HG02870 (cell line): ENCODE data around the gene PTP4A1.

Source experiments
- ATAC-seq: cut with Tn5 transposase; IDR thresholded peaks from one replicate; pipeline ENCODE4 v1.9.1; 2021; ENCODE audit warnings: mild to moderate bottlenecking, moderate library complexity; ENCODE audit not compliant: unreplicated experiment

PTP4A1 gene

DNA sequence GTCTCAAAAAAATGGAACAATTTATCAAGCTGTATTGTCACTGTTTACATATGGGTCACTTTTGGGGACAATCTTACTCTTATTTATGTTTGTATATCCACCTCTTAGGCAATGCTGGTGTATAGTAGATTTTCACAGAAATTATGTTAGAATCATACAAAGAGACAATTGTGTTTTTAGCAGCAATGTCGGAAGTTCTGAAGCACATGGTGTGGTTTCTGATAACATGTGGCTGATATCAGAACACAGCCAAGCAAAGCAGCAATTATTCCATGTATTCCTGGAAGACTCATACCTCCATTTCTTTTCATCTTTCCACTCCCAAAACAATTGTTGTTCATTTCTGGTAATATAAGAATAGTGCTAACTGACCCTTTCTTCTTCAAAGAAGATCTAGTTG is 17.5 kb upstream of the PTP4A1 start:
- ATAC-seq, result no peak

DNA sequence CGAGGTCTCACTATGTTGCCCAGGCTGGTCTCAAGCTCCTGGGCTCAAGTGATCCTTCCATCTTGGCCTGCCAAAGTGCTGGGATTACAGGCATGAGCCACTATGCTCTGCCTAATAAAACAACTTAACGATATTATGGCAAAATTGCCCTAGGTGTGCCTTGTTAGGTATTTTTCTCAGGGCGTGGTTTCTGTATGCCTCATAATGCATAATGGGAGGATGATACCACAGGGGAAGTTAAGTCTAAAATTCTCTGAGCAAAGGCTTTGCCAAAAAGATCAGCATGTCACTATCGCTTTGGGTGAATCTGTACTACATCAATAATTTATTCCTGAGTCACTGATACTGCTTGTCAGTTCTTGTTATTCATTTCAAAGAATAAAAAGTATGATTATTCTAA is 15.9 kb upstream of the PTP4A1 start:
- ATAC-seq, result no peak

DNA sequence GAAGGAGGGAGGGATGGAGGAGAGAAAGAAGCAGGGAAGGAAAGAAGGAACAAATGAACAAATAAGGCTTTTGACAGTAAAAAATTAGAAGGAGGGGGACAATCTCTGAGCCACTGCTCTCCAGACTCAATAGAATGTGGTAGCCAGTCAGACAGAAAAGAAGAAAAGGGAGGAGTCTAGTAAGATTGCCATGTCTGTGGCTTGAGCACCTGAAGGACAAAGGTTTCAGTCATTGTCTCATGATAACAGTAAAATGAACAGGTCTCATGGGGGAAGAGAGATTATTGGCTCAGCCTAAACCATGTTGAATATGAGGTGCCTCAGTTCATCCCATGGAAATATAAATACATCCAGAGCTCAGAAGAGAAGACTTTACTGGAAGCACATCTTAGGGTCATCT is 14.0 kb upstream of the PTP4A1 start:
- ATAC-seq, result peak; percentile 87

DNA sequence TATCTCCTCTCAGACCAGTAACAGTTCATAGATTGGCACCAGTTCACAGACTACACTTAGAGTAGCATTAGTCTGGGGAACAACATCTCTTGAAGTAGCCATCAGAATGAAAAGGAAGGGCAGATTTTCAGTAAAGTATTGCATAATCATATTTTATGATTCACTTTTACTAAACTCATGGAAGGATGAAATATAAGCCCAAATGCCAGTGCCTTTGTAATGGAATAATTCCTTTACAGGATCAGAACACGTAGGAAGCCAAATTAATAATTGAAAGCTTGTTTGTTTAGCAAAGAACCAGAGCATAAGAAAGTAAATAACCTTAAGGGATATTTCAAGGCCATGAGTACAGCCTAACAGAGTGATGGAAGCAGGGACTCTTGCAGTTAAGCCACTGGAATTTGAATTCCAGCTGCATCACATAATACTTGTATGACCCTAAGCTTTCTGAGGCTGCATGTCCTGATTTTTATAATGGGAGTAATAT is 11.4 kb upstream of the PTP4A1 start:
- ATAC-seq, result no peak

DNA sequence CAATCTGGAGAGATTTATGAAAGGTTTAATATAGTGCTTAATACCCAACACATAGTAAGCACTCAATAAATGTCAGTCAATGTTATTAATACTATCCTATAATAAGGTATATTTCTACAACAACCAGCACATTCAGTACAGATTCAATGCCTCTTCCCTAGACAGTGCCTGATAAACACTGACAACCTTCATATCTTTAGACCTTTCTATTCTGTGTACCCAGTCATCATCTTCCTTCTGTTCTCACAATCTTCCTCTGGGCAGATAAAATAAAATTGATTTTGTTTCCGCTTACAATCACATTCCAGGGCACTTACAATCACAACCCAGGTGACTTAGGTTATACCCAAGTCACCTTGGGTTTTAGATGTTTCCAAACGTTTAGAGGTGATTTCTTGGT is 11.0 kb upstream of the PTP4A1 start:
- ATAC-seq, result no peak

DNA sequence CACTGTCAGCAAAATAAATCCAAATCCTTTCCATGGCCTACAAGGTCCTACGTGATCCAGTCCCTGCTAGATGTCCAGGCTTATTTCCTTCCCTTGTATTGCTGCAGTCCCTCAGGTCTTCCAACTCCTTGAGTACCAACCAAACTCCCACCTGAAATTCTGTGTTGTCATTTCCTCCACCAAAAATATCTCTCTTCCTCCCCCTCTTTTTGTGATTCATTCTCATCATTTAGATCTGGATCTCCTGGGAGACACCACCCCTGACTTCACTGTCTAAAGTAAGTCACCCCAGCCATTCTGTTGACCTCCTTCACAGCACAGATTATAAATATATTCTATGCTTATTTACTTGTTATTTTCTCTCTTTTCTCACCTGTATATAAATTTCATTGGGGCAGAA is 9.0 kb upstream of the PTP4A1 start:
- ATAC-seq, result no peak

DNA sequence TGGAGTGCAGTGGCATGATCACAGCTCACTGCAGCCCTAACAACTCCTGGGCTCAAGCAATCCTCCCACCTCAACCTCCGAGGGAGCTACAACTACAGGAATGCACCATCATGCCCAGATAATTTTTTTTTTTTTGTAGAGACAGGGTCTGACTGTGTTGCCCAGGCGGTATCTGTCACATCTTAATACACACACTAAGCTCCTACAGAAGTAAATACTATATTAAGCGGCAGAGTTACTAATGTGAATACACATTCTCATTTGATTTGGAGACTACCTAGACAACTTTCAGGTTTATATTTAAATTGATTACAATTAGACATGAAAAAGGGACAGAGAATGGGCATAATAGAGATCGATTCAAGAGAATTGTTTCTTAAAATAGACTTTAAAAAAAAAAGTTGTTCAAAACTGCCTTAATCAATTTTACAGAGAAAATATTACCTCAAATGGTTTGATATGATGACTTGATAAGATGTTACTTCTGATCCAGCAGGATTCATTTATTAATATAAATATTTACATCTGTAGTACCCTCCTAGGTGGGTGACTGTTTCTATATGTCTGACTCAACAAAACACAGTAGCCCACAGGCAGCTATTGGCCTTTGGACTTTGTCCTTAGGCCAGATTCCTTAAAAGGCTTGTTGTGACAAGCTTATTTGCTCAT is 7.1 kb upstream of the PTP4A1 start:
- no peak for ATAC-seq

DNA sequence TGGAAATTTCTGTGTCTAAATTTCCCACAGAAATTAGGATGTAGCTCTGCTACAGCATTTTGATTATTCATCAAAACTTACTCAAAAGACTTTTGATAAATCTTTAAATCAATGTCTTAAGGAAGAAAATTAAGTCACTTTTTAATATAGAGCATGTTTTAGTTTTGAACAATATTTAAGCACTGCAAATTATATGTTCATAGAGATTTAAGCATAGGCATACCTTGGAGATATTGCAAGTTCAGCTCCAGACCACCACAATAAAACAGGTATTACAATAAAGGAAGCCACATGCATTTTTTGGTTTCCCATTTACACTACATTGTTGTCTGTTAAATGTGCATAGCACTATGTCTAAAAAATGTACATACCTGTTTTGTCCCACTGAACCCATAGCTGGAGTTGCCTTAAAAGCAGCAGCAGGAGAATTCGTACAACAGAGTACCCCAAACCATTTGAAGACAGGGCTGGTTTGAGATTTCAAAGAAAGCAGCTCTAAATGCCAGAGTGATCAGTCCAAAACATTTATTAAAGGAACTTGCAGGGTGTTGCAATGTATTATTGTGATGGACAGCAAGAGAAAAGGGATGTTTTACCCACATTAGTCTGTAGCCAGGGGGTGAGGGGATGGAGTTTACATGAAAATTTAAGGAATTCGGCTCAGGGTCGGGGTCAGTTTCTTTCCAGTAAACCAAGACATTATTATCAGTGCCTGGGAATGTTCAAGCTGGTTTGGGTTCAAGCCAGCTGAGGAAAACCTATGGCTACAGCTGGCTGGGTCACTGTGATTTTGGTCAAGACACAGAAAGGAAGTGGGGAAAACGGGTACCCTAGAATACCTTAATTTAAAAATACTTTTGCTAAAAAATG is 6.3 kb upstream of the PTP4A1 start:
- ATAC-seq, result no peak

DNA sequence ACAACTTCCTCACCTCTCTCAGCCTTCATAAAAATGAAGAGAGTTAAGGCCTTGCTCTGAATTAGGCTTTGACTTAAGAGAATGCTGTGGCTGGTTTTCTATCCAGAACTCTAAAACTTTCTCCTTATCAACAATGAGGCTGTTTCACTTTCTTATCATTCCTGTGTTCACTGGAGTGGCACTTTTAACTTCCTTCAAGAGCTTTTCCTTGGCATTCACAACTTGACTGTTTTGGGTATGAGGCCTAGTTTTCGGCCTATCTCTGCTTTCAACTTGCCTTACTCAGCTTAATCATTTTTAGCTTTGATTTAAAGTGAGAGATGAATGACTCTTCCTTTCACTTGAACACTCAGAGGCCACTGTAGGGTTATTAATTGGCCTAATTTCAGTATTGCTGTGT is 4.3 kb upstream of the PTP4A1 start:
- no peak for ATAC-seq

DNA sequence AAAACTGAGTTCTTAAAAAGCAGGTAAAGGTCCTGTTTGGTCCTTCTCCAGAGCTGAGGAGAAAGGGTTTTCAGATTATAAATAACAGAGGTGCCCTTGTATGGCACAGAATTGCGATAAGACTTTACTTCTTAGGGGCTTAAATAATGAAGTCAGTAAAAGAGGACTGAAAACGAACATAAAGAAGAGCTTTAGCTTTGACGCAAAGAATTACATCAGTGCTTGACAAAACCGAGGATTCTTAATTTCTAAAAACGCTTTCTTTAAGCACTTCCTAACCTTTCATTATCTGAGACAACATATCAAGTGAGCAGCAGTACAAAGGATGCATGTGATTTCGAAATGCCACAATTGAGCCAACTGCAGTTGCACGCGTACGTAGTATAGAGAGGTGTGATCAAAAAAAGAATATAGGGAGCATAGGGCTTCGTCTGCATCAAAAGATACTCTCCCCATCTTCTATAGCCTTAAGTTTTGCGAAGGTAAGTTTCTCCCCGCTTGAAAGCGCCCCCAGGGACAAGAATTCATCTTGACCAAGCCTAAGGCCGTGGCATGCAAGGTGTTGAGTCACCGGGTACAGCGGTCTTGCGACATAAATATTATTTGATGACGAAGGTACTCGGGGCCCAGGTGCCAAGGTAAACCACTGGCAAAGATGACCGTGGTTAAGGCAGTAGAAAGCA is 778 bp upstream of the PTP4A1 start:
- ATAC-seq, result peak; percentile 0

DNA sequence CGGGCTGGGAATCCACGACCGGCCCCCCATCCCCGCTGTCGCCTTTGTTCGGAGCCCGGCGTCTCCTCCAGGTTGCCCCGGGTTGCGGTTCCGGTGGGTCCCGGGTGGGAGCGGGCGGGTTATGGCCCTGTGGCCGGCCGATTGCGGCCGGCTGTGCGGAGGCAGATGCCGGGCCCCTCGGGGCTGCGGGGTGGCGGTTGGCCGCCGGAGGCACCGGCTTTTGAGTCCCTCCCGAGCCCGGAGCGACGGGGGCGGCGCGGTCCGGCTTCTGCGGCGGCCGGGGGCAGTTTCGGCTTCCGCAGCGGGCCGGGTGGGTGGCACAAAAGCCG is 431 bp downstream of the PTP4A1 start:
- ATAC-seq, result peak; percentile 2

DNA sequence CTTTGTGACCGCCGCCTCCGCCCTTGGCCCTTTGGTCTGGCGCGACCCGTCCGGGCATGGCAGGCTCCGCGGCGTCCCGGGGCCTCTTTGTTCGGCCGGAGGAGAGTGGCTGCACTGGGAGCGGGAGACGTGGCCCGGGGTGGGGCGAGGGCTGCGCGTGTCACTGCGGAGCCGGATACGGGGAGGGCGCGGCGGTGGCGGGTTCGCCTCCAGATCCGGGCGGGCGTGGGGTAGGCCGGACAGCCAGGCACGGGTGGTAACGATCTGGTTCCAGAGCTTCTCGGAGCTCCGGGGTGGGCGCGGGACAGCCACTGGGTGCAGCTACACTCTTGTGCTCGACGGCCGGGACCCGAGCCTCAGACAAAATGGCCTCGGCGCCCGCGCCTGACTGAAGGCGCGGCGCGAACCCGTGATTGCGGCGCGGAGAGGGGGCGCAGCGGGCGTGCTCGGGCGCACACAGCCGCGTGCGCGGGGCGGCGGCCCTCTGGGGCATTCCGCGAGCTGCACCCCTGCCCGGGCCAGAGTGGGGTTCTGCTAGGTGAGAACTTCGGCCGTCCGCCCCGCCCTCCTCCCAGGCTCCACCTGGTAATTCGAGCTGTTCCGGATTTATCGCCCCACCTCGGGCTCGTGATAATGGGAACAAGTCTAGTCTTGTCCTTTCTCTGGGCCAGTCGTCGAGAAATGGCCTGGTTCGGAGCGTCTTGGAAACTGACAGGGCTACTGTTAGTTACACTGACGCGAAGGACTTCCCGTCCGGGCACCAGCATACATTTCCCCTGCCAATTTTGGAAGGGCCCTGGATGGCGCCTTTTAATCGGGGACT is 1.0 kb downstream of the PTP4A1 start:
- ATAC-seq, result peak; percentile 52

DNA sequence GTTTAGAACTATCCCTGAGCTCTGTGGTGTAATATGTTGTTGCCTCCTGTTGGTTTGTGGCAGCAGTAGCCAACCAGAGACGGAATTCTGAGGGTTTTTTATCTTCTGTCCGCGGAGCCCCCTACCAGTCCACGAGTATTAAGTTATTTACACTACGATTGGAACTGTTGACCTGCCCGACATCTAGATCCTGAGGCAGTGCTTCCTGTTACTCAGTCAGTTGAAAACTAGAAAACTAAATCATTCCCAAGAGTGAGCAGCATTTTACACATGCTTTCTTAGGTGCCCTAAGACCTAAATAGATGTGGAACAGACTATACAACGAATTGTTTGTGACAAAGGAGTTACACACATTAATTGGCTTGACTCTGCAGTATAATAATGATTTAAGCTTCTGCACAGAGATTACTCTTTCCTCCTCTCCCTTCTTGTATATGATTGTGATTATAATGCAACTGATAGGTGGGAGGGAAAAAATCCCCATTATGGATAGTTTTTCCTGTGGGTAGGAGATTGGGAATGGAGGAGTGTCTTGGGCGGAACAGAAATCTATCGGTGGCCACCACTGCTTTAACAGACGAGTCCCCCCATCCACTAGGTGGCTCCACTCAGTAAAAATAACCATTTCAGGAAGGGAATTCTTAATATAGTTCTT is 1.7 kb downstream of the PTP4A1 start:
- ATAC-seq, result no peak

DNA sequence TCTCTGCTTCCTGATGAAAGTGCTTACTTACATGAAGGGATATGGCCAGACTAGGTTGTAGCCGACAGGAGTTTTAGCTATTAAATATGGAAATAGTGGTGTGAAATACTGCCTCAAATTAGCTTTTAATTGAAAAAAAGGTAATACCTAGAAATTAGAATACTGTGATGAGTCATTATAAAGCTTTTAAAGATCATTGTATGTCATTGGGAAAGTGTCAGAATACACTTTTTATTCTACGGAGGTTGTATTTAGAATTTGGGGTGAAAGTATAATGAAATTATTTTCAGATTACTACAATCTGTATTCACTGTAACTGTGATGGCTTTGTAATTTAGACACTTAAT is 2.2 kb downstream of the PTP4A1 start:
- no peak for ATAC-seq

DNA sequence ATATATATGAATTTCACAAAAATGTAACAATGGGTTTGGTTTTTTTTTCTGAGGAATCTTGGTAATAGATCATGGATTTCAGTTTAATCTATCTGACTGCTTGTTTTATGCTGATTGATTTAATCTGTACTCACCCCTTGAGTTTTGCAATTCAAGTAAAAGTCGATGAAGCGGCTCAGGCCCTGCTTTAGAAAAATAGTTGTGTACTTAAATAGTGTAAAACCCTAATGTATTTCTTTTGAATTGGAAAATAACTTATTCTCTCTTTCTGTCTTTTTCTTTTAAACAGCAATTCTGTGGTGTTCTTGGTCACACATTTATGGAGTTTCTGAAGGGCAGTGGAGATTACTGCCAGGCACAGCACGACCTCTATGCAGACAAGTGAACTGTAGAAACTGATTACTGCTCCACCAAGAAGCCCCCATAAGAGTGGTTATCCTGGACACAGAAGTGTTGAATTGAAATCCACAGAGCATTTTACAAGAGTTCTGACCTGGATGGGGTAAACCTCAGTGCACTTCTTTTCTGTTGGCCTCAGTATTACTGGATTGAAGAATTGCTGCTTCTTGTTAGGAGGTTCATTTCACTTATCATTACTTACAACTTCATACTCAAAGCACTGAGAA is 4.0 kb downstream of the PTP4A1 start:
- no peak for ATAC-seq

DNA sequence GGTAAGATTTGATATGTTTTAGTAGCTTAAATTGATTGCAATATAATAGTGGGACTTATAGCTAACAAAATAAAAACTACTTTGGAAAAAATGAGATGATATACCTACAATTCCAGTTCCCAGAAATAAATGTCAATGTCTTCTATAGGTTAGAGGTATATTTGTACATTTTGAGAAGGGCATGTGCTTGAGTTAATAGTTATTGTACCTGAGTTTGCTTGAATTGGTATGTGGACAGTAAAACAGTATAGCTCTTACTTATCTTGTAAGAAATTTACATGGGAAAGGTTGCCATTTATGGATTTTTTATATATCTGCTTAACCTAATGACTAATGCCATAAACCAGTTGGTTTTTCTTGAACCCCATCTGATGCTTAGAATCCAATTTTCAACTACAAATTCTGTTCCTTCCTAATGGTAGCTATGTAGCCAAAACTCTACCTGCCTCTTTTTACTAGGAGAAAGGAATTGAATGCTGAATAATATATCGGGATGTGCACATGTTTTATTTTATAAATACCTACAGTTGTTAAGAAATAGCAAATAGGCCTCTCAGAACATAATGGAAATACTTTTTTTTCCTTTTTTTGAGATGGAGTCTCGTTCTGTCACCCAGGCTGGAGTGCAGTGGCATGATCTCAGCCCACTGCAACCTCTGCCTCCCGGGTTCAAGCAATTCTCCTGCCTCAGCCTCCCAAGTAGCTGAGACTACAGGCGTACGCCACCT is 4.9 kb downstream of the PTP4A1 start:
- no peak for ATAC-seq

DNA sequence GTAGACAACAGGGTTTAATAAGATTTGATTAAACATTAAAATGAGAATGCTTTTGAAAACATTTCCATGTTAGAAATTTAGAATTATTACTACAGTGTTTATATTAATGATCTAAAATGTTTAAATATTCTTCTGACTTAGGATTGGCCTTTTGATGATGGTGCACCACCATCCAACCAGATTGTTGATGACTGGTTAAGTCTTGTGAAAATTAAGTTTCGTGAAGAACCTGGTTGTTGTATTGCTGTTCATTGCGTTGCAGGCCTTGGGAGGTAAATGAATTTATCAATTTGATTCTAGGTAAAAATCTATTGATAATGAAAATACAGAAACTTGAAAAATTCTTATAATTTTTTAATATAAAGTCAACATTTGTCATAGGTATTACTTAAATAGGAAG is 6.5 kb downstream of the PTP4A1 start:
- no peak for ATAC-seq

DNA sequence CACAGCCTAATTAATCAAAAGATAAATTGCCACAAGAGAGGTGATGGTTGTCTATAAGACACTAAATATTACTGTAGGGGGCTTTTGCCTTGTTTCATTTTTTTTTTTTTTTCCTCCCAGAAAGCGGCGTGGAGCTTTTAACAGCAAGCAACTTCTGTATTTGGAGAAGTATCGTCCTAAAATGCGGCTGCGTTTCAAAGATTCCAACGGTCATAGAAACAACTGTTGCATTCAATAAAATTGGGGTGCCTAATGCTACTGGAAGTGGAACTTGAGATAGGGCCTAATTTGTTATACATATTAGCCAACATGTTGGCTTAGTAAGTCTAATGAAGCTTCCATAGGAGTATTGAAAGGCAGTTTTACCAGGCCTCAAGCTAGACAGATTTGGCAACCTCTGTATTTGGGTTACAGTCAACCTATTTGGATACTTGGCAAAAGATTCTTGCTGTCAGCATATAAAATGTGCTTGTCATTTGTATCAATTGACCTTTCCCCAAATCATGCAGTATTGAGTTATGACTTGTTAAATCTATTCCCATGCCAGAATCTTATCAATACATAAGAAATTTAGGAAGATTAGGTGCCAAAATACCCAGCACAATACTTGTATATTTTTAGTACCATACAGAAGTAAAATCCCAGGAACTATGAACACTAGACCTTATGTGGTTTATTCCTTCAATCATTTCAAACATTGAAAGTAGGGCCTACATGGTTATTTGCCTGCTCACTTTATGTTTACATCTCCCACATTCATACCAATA is 7.8 kb downstream of the PTP4A1 start:
- no peak for ATAC-seq

DNA sequence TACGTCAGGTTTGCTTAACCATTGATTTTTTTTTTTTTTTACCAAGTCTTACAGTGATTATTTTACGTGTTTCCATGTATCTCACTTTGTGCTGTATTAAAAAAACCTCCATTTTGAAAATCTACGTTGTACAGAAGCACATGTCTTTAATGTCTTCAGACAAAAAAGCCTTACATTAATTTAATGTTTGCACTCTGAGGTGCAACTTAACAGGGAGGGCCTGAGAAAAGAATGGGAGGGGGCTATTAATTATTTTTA is 8.4 kb downstream of the PTP4A1 start:
- no peak for ATAC-seq
